Breast epithelium (tissue), 3 donors: ENCODE measurements around the gene CBL.

ENCODE experiments used
- CTCF ChIP-seq, 3 donors: fragments of 450-650 bp; IDR thresholded peaks; one replicate each; pipeline ENCODE4 v1.5.1; 2016 to 2017; ENCODE audit warnings: antibody characterized with exemption in 3 of 3, mild to moderate bottlenecking in 3 of 3, moderate library complexity in 3 of 3
- POLR2A ChIP-seq: fragments of 450-650 bp; IDR thresholded peaks from one replicate; pipeline ENCODE4 v1.6.1; 2016; ENCODE audit warnings: antibody characterized with exemption, mild to moderate bottlenecking, moderate library complexity
- POLR2AphosphoS5 ChIP-seq, 3 donors: sonication (generic); formaldehyde crosslinking; IDR thresholded peaks; one replicate each; pipeline ENCODE4 v1.6.1; 2017; ENCODE audit warnings: antibody characterized with exemption in 3 of 3

DNA sequence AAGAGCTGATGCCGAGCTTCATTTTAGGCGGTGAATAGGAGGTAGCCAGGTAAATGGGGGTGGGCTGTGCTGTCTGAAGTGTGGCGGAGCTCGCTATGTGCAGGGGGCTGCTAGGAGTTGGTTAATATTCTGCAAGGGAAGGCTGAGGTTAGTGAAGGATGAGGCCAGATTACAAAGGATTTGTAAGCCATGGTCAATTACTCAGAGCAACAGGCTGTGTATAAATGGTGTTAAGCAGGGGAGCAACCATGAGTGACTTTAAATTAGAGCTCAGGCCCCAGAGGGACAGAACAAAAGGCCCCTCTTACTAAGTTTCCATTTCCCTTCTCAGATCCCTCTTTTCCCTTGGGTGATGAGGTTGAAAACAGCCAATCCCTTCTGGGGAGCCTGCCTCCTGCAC, 118.0 kb downstream of the CBL start:
- no peak for TF ChIP-seq CTCF (IDR thresholded peaks at IDR 0.05)
- no peak for TF ChIP-seq POLR2A
- no peak for TF ChIP-seq POLR2AphosphoS5 (IDR thresholded peaks at IDR 0.05)
